ENCODE measurements around the gene PDZD2. TPM values are rescaled to one million over a fixed set of nuclear protein-coding genes. Genes with fewer than 3 reads are reported as not detected.
"Not testable (repeated sequence)": the region's sequence is repeated elsewhere in the genome, so short reads cannot be mapped to it uniquely, and the experiment has no call there.

PDZD2 gene
- polyA plus RNA-seq, 3 donors from 2014 or later: 0.37 TPM; not detected in 2

DNA sequence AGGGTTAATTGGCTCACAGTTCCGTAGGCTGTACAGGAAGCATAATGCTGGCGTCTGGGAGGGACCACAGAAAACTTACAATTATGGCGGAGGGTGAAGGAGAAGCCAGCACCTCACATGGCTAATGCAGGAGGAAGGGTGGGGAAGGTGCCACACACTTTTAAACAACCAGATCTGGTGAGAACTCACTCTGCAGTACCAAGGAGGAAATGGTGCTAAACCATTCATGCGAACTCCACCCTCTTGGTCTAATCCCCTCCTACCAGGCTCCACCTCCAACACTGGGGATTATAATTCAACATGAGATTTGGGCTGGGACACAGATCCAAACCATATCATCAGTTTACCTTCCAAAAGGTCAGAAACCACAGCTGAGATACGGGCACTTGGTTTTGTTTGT, 122.9 kb downstream of the PDZD2 start:
- Mint-ChIP-seq H3K27ac (peak overlapping the region; percentile 60 to 92 (median 84)), H3K36me3 (peaks cover 0 to 20% (median 9%) of the 10 kb centered on the region in 3 donors), H3K4me3 (peak overlapping the region; percentile 14 to 77 (median 68)), H3K4me1 (peaks cover 36 to 60% of the 10 kb centered on the region in 2 donors), H3K9me3 (peaks cover 2 to 7% (median 3%) of the 10 kb centered on the region in 6 donors), H3K27me3 (ENCODE audit: low read depth in 3 of 3) (peaks cover 0 to 7% (median 7%) of the 10 kb centered on the region in 3 donors)
- peak; percentile 20 to 48 (median 36) for DNase-seq

DNA sequence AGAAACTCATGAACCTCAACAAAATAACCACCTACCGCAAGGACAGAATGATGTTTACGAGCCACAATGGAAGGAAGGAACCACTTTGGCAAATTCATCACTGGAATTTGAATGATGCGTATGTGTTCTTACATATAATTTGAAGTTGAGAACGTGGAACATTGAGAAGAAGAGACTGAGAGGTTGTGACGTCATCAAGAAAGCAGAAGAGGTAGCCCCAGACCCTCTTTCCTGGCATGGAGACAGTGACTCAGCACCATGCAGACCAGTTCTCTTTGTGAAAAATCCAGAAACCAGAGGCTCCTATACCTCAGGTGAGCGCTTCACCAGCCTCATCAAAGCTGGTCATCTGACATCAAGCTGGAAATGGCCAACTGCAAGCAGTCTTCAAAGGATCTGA, 124.5 kb downstream of the PDZD2 start:
- DNase-seq: no peak
- H3K4me1 Mint-ChIP-seq: peaks cover 36 to 60% of the 10 kb centered on the region in 2 donors
- peaks cover 2 to 7% (median 3%) of the 10 kb centered on the region in 6 donors for H3K9me3 Mint-ChIP-seq
- H3K4me3 Mint-ChIP-seq: no peak overlapping the region
- H3K36me3 Mint-ChIP-seq: peaks cover 0 to 20% (median 9%) of the 10 kb centered on the region in 3 donors
- peaks cover 0 to 7% (median 7%) of the 10 kb centered on the region in 3 donors for H3K27me3 Mint-ChIP-seq (ENCODE audit: low read depth in 3 of 3)
- peak overlapping the region in 3 of 6 donors; percentile 40 to 82 (median 78) for H3K27ac Mint-ChIP-seq

DNA sequence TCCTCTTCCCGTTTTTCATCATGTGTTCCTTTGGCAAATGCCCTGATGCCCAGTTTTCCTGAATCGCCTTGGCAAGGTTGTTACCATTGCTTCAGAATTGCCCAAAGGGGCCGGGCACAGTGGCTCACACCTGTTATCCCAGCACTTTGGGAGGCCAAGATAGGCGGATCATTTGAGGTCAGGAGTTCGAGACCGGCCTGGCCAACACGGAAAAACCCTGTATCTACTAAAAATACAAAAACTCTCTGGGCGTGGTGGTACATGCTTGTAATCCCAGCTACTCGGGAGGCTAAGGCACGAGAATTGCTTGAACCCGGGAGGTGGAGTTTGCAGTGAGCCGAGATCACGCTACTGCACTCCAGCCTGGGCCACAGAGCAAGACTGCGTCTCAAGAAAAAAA, 125.8 kb downstream of the PDZD2 start:
- DNase-seq; H3K4me3 Mint-ChIP-seq; H3K27me3 Mint-ChIP-seq (ENCODE audit: low read depth in 3 of 3); H3K9me3 Mint-ChIP-seq: not testable (repeated sequence)
- H3K4me1 Mint-ChIP-seq: peaks cover 40 to 64% of the 10 kb centered on the region in 2 donors
- peak overlapping the region in 1 of 6 donors; percentile 77 for H3K27ac Mint-ChIP-seq
- peaks cover 0 to 19% (median 9%) of the 10 kb centered on the region in 3 donors for H3K36me3 Mint-ChIP-seq

DNA sequence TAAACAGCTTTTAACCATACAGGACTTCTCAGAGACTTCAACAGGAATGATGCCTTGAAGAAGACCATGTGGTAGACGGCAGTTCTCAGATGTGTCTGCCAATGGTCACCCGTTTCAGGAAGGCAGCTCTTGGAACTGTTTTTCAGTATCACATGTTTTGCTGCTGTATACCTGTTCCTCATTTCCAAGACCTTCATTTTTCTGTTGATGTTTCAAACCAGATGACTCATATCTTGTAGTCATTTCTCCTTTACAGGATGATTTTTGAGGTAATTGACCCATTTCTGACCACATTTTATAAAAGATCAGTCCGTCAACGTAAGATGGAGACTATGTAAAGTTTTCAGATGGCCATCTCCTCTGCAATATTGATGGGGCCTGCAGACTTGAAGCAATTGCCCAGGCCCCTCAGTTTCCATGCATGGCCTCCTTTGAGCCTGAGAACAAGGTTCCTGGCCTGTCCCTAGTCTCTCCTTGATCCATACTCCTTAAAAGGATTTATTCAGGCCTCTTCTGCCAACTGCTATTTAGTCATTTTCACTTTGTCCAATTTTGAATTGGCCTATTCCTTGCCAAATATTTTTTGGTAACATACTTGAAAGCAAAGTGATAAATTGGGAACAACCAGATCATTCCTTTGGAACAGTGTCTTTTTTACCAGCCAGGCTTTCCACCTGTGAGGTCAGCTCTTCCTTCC, 128.6 kb downstream of the PDZD2 start:
- Mint-ChIP-seq H3K9me3 (peaks cover 0 to 5% (median under 1%) of the 10 kb centered on the region in 6 donors), H3K4me1 (peaks cover 31 to 56% of the 10 kb centered on the region in 2 donors), H3K36me3 (peaks cover 0 to 4% (median 0%) of the 10 kb centered on the region in 3 donors), H3K27me3 (ENCODE audit: low read depth in 3 of 3) (peaks cover 2 to 3% (median 3%) of the 10 kb centered on the region in 3 donors), H3K27ac (peak overlapping the region in 2 of 6 donors; percentile 17 to 20), H3K4me3 (no peak overlapping the region)
- no peak for DNase-seq

DNA sequence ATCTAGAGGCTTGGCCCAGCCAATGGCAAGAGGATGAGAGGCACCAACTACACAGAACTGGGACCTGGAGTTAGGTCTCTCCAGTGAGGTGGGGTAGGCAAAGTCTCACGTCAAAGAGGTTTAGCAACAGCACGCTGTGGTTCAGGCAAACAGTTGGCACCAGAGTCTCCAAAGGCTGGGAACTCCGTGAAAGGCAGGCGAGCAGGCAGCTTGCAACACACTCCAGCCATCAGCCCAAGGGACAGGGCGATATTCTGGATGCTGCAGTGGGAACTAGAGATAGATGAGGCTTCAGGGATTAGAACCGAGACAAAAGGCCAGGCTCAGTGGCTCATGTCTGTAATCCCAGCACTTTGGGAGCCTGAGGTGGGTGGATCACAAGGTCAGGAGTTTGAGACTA, 129.1 kb downstream of the PDZD2 start:
- Mint-ChIP-seq H3K36me3 (peaks cover 0 to 4% (median 0%) of the 10 kb centered on the region in 3 donors), H3K27me3 (ENCODE audit: low read depth in 3 of 3) (peaks cover 2 to 3% (median 2%) of the 10 kb centered on the region in 3 donors), H3K4me1 (peaks cover 26 to 51% of the 10 kb centered on the region in 2 donors), H3K4me3 (no peak overlapping the region), H3K27ac (peak overlapping the region in 1 of 6 donors; percentile 20), H3K9me3 (peaks cover 0 to 5% (median 0%) of the 10 kb centered on the region in 6 donors)
- DNase-seq: no peak

DNA sequence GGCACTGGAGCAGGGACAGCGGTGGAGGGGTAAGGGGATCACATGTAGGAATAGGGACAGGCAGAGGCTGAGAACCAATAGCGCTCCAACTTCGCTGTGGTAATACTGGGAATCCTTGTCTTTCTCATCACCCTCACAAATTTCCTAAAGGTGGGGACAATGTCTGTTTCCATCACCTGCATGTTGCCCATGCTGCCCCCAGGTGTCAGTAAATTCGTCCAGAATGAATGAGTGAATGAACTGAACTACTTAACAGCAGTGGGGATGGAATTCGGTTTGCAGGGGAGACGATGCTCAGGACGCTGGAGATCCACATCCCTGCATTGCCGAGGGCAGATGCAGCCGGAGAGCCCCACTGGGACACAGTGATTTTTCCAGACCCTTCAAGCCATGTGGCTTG, 129.9 kb downstream of the PDZD2 start:
- no peak overlapping the region for H3K4me3 Mint-ChIP-seq
- no peak overlapping the region for H3K27ac Mint-ChIP-seq
- H3K27me3 Mint-ChIP-seq (ENCODE audit: low read depth in 3 of 3): peaks cover 2 to 4% (median 3%) of the 10 kb centered on the region in 3 donors
- DNase-seq: no peak
- H3K36me3 Mint-ChIP-seq: peaks cover 0 to 4% (median 0%) of the 10 kb centered on the region in 3 donors
- H3K4me1 Mint-ChIP-seq: peaks cover 22 to 43% of the 10 kb centered on the region in 2 donors
- peaks cover 0 to 5% (median 0%) of the 10 kb centered on the region in 6 donors for H3K9me3 Mint-ChIP-seq

DNA sequence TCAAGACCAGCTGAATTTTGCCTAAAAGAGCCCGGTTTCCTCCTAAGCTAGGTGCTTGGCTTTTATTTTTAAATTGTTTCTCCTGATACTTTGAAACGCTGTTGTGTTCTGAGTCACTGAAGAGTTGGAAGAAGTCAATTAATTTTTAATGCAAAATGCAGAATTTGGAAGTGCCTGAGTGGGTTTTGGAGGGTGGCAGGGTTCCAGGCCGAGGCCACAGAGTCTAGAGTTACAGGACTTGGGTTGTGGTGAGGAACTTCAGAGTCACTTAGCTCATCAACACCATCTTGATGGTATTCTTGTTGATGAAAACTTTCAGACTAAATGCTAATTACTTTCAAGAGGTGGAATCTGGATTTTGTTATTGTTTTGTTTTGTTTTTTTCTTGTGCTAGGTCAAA, 130.6 kb downstream of the PDZD2 start:
- Mint-ChIP-seq H3K9me3 (peaks cover 0 to 3% (median 0%) of the 10 kb centered on the region in 6 donors), H3K4me3 (peak overlapping the region; percentile 2 to 51 (median 30)), H3K36me3 (peaks cover 0 to 2% (median 0%) of the 10 kb centered on the region in 3 donors), H3K27ac (peak overlapping the region in 4 of 6 donors; percentile 56 to 89 (median 64)), H3K27me3 (ENCODE audit: low read depth in 3 of 3) (peaks cover 2 to 3% (median 2%) of the 10 kb centered on the region in 3 donors), H3K4me1 (peaks cover 21 to 36% of the 10 kb centered on the region in 2 donors)
- DNase-seq: no peak

DNA sequence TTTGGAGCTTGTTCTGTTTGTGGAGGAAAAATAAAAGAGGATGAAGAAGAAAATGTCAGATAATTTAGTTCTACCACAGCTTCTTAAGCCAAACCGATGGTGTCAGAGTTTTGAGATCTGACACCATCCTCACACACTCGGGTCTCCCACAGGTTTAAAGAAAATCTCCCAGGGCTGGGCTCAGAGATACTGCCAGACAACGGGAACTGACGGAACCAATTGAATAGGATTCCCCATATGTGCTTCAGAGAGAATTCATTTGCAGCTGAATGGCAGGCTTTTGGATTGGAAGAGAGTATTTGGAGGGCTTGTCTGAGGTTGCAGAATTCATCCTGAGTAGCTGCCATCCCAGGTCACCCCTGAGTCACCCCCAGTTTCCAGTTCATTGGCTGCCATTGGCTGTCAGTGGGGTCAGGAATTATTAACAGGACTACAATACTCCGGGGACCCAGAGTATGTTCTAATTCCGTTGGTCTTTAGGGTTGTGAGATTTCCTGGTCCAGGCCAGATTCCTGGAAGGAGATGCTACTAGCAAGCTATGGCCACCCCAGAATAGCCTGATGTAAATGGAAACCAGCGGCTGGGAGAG, 131.3 kb downstream of the PDZD2 start:
- Mint-ChIP-seq H3K27me3 (ENCODE audit: low read depth in 3 of 3) (peaks cover 2 to 3% (median 2%) of the 10 kb centered on the region in 3 donors), H3K4me1 (peaks cover 20 to 30% of the 10 kb centered on the region in 2 donors), H3K27ac (peak overlapping the region in 3 of 6 donors; percentile 56 to 89 (median 64)), H3K4me3 (peak overlapping the region in 1 of 5 donors; percentile 2), H3K9me3 (no peaks in the 10 kb centered on the region), H3K36me3 (no peaks in the 10 kb centered on the region)
- DNase-seq: no peak

DNA sequence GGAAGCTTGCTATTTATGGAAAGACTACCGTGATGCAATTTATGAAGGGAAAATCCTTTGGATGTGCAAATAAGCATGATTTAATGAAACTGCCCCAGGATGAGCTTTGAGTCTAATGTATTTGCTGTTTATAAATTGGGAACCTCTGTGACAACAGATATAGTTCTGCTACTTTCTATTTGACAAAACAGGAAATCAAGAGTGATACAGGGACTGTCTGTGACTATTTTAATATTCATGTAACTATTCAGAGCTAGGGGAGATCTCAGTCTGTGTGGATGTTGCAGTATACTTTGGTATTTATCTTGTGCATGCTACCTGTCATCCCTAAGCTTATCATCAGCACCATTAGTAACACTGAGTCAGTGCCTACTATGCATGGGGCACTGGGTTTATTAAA, 132.1 kb downstream of the PDZD2 start:
- Mint-ChIP-seq H3K27ac (peak overlapping the region in 5 of 6 donors; percentile 3 to 50 (median 41)), H3K9me3 (no peaks in the 10 kb centered on the region), H3K27me3 (ENCODE audit: low read depth in 3 of 3) (peaks cover 2 to 3% (median 2%) of the 10 kb centered on the region in 3 donors), H3K4me3 (peak overlapping the region in 2 of 5 donors; percentile 12 to 19), H3K36me3 (no peaks in the 10 kb centered on the region), H3K4me1 (peaks cover 20 to 26% of the 10 kb centered on the region in 2 donors)
- DNase-seq: no peak

DNA sequence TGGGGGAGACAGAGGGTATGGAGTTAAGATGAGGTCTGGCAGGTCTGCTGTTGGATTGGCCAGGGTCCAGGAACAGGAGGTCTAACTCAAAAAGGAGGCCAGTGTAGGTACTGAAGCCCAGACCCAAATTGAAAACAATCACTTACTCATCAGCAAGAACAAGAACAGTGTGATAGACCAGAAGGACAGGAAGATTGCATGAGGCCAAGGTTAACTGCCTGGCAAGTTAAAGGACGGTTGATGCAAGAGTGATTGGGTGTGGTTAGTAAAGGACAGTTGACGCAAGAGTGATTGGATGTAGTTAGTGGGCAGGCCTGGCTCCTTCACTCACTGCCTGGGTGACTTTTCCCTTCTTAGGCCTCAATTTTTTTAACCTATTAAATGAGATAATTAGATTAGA, 132.6 kb downstream of the PDZD2 start:
- H3K27ac Mint-ChIP-seq: peak overlapping the region in 4 of 6 donors; percentile 41 to 65 (median 46)
- H3K4me1 Mint-ChIP-seq: peaks cover 20 to 26% of the 10 kb centered on the region in 2 donors
- H3K27me3 Mint-ChIP-seq (ENCODE audit: low read depth in 3 of 3): peaks cover under 1 to 3% (median 2%) of the 10 kb centered on the region in 3 donors
- no peaks in the 10 kb centered on the region for H3K36me3 Mint-ChIP-seq
- no peak overlapping the region for H3K4me3 Mint-ChIP-seq
- no peak for DNase-seq
- no peaks in the 10 kb centered on the region for H3K9me3 Mint-ChIP-seq

DNA sequence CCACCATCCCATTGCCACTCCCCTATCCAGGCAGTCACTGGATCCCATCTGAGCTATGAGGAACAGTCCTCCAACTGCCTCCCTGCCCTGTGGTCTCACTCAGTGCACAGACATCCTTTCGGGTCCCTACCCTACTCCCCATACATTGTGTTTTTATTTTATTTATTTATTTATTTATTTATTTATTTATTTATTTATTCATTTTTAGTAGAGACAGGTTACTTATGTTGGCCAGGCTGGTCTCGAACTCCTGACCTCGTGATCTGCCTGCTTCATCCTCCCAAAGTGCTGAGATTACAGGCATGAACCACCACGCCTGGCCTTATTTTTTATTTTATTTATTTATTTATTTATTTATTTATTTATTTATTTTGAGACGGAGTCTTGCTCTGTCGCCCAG, 137.4 kb downstream of the PDZD2 start:
- H3K27me3 Mint-ChIP-seq (ENCODE audit: low read depth in 3 of 3); H3K27ac Mint-ChIP-seq; H3K36me3 Mint-ChIP-seq; DNase-seq; H3K9me3 Mint-ChIP-seq; H3K4me3 Mint-ChIP-seq: not testable (repeated sequence)
- peaks cover 16 to 30% of the 10 kb centered on the region in 2 donors for H3K4me1 Mint-ChIP-seq

DNA sequence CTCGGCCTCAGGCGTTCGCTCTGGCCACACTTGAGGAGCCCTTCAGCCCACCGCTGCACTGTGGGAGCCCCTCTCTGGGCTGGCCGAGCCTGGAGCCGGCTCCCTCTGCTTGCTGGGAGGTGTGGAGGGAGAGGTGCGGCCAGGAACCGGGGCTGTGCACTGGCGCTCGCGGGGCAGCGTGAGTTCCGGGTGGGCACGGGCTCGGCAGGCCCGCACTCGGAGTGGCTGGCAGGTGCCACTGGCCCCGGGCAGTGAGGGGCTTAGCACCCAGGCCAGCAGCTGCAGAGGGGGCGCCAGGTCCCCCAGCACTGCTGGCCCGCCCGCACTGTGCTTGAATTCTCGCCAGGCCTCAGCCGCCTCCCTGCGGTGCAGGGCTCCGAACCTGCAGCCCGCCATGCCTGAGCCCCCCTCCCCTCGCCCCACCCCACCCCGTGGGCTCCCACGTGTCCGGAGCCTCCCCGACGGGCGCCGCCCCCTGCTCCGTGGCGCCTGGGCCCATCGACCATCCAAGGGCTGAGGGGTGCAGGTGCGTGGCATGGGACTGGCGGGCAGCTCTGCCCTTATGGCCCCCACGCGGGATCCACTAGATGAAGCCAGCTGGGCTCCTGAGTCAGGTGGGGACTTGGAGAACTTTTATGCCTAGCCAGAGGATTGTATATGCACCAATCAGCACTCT, 138.2 kb downstream of the PDZD2 start:
- Mint-ChIP-seq H3K36me3 (no peaks in the 10 kb centered on the region), H3K4me1 (peaks cover 11 to 32% of the 10 kb centered on the region in 2 donors), H3K9me3 (no peaks in the 10 kb centered on the region), H3K27me3 (ENCODE audit: low read depth in 3 of 3) (peaks cover 0 to 4% (median 3%) of the 10 kb centered on the region in 3 donors), H3K27ac (no peak overlapping the region), H3K4me3 (no peak overlapping the region)
- DNase-seq: no peak

DNA sequence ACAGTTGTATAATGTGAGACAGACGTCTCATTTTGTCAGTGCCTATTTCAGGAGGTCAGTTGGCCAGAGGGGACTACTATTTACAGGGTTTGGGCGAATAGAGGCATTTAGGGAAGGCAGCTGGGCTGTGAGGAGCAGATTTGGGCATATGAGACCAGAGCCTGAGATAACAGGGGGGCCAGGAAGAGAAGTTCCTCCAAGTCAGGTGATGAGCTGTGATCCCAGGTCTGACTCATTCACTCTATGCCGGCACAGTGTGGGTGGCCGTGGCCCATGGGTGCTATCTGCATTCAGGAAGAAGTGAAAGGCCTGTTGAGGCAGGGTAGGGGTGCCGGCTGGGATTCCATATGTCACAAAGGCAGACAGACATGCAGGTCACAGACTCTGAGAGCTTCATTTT, 142.8 kb downstream of the PDZD2 start:
- Mint-ChIP-seq H3K27ac (peak overlapping the region in 3 of 6 donors; percentile 10 to 42 (median 25)), H3K36me3 (no peaks in the 10 kb centered on the region), H3K4me1 (peaks cover 11 to 32% of the 10 kb centered on the region in 2 donors), H3K27me3 (ENCODE audit: low read depth in 3 of 3) (peaks cover 0 to 2% (median 0%) of the 10 kb centered on the region in 3 donors), H3K4me3 (no peak overlapping the region), H3K9me3 (no peaks in the 10 kb centered on the region)
- DNase-seq: no peak
